GM10248 (cell line): Measurements from ENCODE around the gene STX16.
"Not testable (repeated sequence)": the region's sequence is repeated elsewhere in the genome, so short reads cannot be mapped to it uniquely, and the experiment has no call there.

ENCODE experiments used
- CTCF ChIA-PET: fragments of 300-600 bp; sonication (Branson Sonifier 250); formaldehyde crosslinking; extraction: SDS; loops from one replicate; lab custom pipeline; 2021; ENCODE audit warnings: antibody characterized with exemption; lab: Yijun Ruan, JAX
- POLR2A ChIA-PET: fragments of 350-650 bp; sonication (Branson Sonifier 250); formaldehyde crosslinking; extraction: SDS; loops from one replicate; lab custom pipeline; 2020; ENCODE audit warnings: antibody characterized with exemption; lab: Yijun Ruan, JAX
- DNase-seq: peaks from one replicate; pipeline ENCODE4 v3.0.0; 2012; ENCODE audit errors: extremely low spot score
- CTCF ChIP-seq: IDR thresholded peaks from 2 replicates; pipeline ENCODE4 v1.5.1; 2012; ENCODE audit warnings: mild to moderate bottlenecking, low read depth; ENCODE audit errors: extremely low read depth, missing control alignments, control extremely low read depth

STX16 gene

GRCh38 chr20:58720890-58721289, 69.8 kb downstream of the STX16 start:
- ChIA-PET CTCF (no interaction called here), POLR2A (no interaction called here)
- no peak for DNase-seq
- no peak for TF ChIP-seq CTCF

GRCh38 chr20:58721951-58722778, 71.1 kb downstream of the STX16 start:
- ChIA-PET CTCF (no interaction called here), POLR2A (no interaction called here)
- no peak for DNase-seq
- no peak for TF ChIP-seq CTCF

DNA sequence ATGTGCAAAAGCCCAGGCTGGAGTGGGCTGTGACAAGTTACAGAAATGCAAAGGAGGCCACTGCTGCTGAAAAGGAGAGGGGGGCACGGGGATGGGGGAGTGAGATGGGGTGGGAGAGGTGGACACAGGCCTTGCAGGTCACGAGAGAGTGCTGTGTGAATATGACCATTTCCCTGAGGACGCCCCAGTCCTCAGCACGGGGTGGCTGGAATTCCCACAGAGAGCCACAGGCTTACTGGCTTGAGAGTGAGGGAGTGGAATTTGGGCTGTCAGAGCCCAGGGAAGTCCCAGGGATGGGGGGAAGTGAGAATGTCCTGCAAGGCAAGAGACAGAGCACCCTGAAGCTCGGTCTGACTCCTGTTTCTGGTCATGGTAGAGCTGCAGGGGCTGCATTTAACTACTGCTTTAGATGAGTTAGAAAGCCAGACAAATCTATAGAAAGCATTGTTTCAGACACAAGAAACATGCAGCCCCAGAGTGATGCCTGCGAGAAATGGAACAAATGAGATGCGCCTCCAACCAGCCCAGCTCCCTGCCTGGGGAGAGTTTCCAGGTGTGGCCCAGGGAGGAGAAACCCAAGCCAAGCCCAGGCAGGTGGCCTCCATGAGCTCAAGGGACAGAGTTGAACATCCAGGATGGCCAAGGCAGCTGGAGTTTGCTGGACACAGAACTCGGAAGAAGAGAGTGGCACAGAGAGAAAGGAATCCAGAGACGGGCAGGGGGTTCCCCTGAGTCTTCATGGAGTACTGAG, 72.0 kb downstream of the STX16 start:
- POLR2A ChIA-PET, result no interaction called here
- no peak for DNase-seq
- CTCF ChIA-PET, result no interaction called here
- no peak for TF ChIP-seq CTCF

- DNase-seq, result no peak
- TF ChIP-seq CTCF, result no peak
- ChIA-PET POLR2A (no interaction called here), CTCF (no interaction called here)
Observed at GRCh38 chr20:58723628-58723984, 72.5 kb downstream of the STX16 start.

- CTCF ChIA-PET, result not testable (repeated sequence)
Observed at GRCh38 chr20:58726156-58726555, 75.1 kb downstream of the STX16 start.

More at GRCh38 chr20:58726156-58726555, 75.1 kb downstream of the STX16 start:
- POLR2A ChIA-PET, DNase-seq: not testable (repeated sequence)
